ENCODE data around the gene ADAMTS17. TPM values are rescaled to one million over a fixed set of nuclear protein-coding genes. Genes with fewer than 3 reads are reported as not detected.

Gene ADAMTS17
- total RNA-seq, 1 experiment from 2014 or later = 1.5 TPM

GRCh38 chr15:100244796-100245486 is 96.8 kb downstream of the ADAMTS17 start:
- no peak for DNase-seq
- H3K36me3 ChIP-seq (ENCODE audit: control insufficient read depth, insufficient read depth, low read length) = no peaks in the 10 kb centered on the region
- ChIA-PET CTCF (no interaction called here), POLR2A (no interaction called here)
- BruUV-seq (replicated peaks) = no TSS peak
- Mint-ChIP-seq H3K4me3 (ENCODE audit: unreplicated experiment) (no peak overlapping the region), H3K27ac (ENCODE audit: unreplicated experiment) (no peak overlapping the region), H3K4me1 (ENCODE audit: low read depth, unreplicated experiment) (no peaks in the 10 kb centered on the region), H3K9me3 (ENCODE audit: unreplicated experiment) (no peaks in the 10 kb centered on the region), H3K27me3 (ENCODE audit: insufficient read depth, unreplicated experiment) (no peaks in the 10 kb centered on the region), H3K36me3 (ENCODE audit: insufficient read depth, unreplicated experiment) (no peaks in the 10 kb centered on the region)
- no peak for TF ChIP-seq CTCF (IDR thresholded peaks at IDR 0.05; ENCODE audit: insufficient read depth in 1 of 2, low read depth in 1 of 2, low read length in 1 of 2, severe bottlenecking in 1 of 2, unreplicated experiment in 1 of 2)
- no peak overlapping the region for H3K4me3 ChIP-seq (ENCODE audit: low read depth, low read length)
- H3K4me1 ChIP-seq = no peaks in the 10 kb centered on the region
- intact Hi-C loops (cut with micrococcal nuclease; ENCODE audit: unreplicated experiment) = no loop called here
- no peaks in the 10 kb centered on the region for H3K27me3 ChIP-seq (replicated peaks; ENCODE audit: control insufficient read depth, insufficient read depth, low read length)
- no peaks in the 10 kb centered on the region for H3K9me3 ChIP-seq

- CTCF ChIA-PET = no interaction called here
- TF ChIP-seq CTCF (IDR thresholded peaks at IDR 0.05; ENCODE audit: insufficient read depth in 1 of 2, low read depth in 1 of 2, low read length in 1 of 2, severe bottlenecking in 1 of 2, unreplicated experiment in 1 of 2) = no peak
- Mint-ChIP-seq H3K27me3 (ENCODE audit: insufficient read depth, unreplicated experiment) (no peaks in the 10 kb centered on the region), H3K36me3 (ENCODE audit: insufficient read depth, unreplicated experiment) (no peaks in the 10 kb centered on the region), H3K4me1 (ENCODE audit: low read depth, unreplicated experiment) (no peaks in the 10 kb centered on the region), H3K4me3 (ENCODE audit: unreplicated experiment) (no peak overlapping the region), H3K27ac (ENCODE audit: unreplicated experiment) (no peak overlapping the region), H3K9me3 (ENCODE audit: unreplicated experiment) (no peaks in the 10 kb centered on the region)
- no peaks in the 10 kb centered on the region for H3K4me1 ChIP-seq
- intact Hi-C loops (cut with micrococcal nuclease; ENCODE audit: unreplicated experiment) = no loop called here
- POLR2A ChIA-PET = no interaction called here
- no peaks in the 10 kb centered on the region for H3K36me3 ChIP-seq (ENCODE audit: control insufficient read depth, insufficient read depth, low read length)
- no TSS peak for BruUV-seq (replicated peaks)
- no peaks in the 10 kb centered on the region for H3K27me3 ChIP-seq (replicated peaks; ENCODE audit: control insufficient read depth, insufficient read depth, low read length)
- DNase-seq = no peak
- H3K9me3 ChIP-seq = no peaks in the 10 kb centered on the region
- H3K4me3 ChIP-seq (ENCODE audit: low read depth, low read length) = no peak overlapping the region
These were observed 98.8 kb downstream of the ADAMTS17 start for GRCh38 chr15:100242989-100243388.

- Histone ChIP-seq H3K9me3 (no peaks in the 10 kb centered on the region), H3K27me3 (replicated peaks; ENCODE audit: control insufficient read depth, insufficient read depth, low read length) (no peaks in the 10 kb centered on the region), H3K4me3 (ENCODE audit: low read depth, low read length) (no peak overlapping the region), H3K36me3 (ENCODE audit: control insufficient read depth, insufficient read depth, low read length) (no peaks in the 10 kb centered on the region), H3K4me1 (no peaks in the 10 kb centered on the region)
- no TSS peak for BruUV-seq (replicated peaks)
- Mint-ChIP-seq H3K27me3 (ENCODE audit: insufficient read depth, unreplicated experiment) (no peaks in the 10 kb centered on the region), H3K36me3 (ENCODE audit: insufficient read depth, unreplicated experiment) (no peaks in the 10 kb centered on the region), H3K4me3 (ENCODE audit: unreplicated experiment) (no peak overlapping the region), H3K9me3 (ENCODE audit: unreplicated experiment) (no peaks in the 10 kb centered on the region), H3K4me1 (ENCODE audit: low read depth, unreplicated experiment) (no peaks in the 10 kb centered on the region), H3K27ac (ENCODE audit: unreplicated experiment) (no peak overlapping the region)
- peak in 1 of 2 experiments; percentile 11 for DNase-seq
- CTCF ChIA-PET = no interaction called here
- intact Hi-C loops (cut with micrococcal nuclease; ENCODE audit: unreplicated experiment) = no loop called here
- no peak for TF ChIP-seq CTCF (IDR thresholded peaks at IDR 0.05; ENCODE audit: insufficient read depth in 1 of 2, low read depth in 1 of 2, low read length in 1 of 2, severe bottlenecking in 1 of 2, unreplicated experiment in 1 of 2)
- POLR2A ChIA-PET = no interaction called here
These were observed 99.9 kb downstream of the ADAMTS17 start for GRCh38 chr15:100241572-100242482.
